ENCODE results near the gene TAS2R20. TPM values are rescaled to one million over a fixed set of nuclear protein-coding genes. Genes with fewer than 3 reads are reported as not detected.

TAS2R20 gene
- total RNA-seq, 2 donors from 2014 or later = 0.27 to 0.94 TPM

GRCh38 chr12:10966314-10966713 is 31.8 kb downstream of the TAS2R20 start:
- intact Hi-C loops (cut with DNase I) = loop anchor here in 1 of 2 donors (10.0 kb wide), 1 partner anchor 228 kb away; no protein-coding TSS in a partner anchor
- DNase-seq (no peak), ATAC-seq (no peak)

DNA sequence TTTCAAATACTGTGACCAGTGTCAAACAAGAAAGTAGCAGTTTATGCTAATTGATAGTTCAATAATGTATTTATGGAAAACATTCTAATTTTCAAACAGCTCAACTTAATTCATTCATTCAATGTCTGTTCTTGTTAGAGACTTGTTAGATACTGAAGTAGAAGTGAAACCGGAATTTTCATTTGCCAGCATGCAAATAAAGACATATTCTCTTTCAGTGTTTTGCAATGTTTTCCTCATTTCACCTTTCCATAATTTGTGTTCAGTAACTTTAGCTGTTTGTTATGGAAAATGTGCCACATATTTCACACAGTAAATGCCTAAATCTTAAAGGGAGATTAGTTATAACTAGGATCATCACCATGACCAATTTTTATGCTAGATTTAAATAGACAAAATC is 32.6 kb downstream of the TAS2R20 start:
- intact Hi-C loops (cut with DNase I) = loop anchor here in 1 of 2 donors (10.0 kb wide), 1 partner anchor 229 kb away; no protein-coding TSS in a partner anchor
- DNase-seq = no peak
- ATAC-seq = no peak

DNA sequence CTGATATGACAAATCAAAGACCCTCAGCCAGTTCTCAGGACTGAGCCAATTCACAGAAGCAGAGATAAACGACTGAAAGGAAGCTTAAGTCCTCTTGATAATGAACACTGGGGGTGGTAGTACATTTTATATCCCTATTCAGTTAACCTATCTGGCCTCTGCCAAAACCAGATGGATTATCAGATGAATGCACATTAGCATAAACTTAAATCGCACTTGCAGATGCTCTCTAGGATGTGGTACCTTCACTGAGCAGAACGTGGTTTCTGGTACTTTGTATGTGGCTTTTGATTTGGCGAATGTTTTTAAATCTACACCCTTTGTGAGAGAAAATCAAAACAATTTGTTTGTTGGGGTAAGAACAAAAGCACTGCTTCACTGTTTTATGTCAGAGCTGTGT is 37.9 kb downstream of the TAS2R20 start:
- ATAC-seq (no peak), DNase-seq (no peak)
- intact Hi-C loops (cut with DNase I) = loop anchor here in 1 of 2 donors (10.0 kb wide), 1 partner anchor 235 kb away; no protein-coding TSS in a partner anchor

DNA sequence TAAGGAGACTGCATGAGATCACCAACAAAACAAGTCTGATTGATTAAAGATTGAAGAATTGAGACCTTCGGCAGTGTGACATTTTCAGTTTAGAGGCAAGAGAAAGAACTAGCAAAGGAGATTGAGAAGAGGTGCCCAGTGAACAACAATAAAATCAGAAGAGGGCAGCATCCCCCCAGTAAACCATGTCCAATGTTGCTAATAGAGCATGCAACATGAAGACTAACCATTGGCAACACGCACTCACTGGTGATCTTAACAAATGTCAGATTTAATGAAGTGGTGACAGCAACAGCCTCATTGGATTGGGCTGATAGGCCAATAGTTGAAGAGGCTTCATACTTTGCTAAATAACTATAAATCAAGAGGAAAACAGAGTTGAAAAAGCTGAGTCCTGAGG is 38.3 kb downstream of the TAS2R20 start:
- intact Hi-C loops (cut with DNase I) = loop anchor here in 1 of 2 donors (10.0 kb wide), 1 partner anchor 235 kb away; no protein-coding TSS in a partner anchor
- ATAC-seq (peak in 1 of 2 donors; percentile 44), DNase-seq (no peak)

DNA sequence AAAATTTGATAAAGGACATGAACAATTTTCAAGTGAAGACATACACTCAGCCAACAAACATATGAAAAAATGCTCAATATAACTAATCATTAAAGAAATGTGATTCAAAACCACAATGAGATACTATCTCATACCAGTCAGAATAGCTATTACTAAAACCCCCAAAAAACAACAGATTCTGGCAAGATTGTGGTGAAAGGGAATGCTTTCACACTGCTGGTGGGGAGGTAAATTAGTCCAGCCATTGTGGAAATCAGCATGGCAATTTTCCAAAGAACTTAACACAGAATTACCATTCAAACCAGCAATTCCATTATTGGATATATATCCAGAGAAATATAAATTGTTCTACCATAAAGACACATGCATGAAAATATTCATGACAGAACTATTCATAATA is 40.4 kb downstream of the TAS2R20 start:
- DNase-seq = no peak

GRCh38 chr12:10956085-10956484 is 42.0 kb downstream of the TAS2R20 start:
- DNase-seq (no peak), ATAC-seq (no peak)
- intact Hi-C loops (cut with DNase I) = no loop called here

More for the DNA sequence above, 40.4 kb downstream of the TAS2R20 start:
- no peak for ATAC-seq
- intact Hi-C loops (cut with DNase I) = no loop called here

GRCh38 chr12:10952645-10953044 is 45.5 kb downstream of the TAS2R20 start:
- no peak for DNase-seq
- ATAC-seq = peak; percentile 68 to 79
- intact Hi-C loops (cut with DNase I) = no loop called here

Other genes with a start within 250 kb of the TAS2R20 start
- not detected for gene TAS2R7, start 195.7 kb downstream of the TAS2R20 start, total RNA-seq
- under 1 TPM in 1 of 2 donors, not detected in 1; 0.26 TPM for gene TAS2R8, start 191.0 kb downstream of the TAS2R20 start, total RNA-seq
- not detected for gene TAS2R9, start 188.1 kb downstream of the TAS2R20 start, total RNA-seq
- under 1 TPM in 1 of 2 donors, not detected in 1; 0.55 TPM for gene TAS2R10, start 171.9 kb downstream of the TAS2R20 start, total RNA-seq
- 1 to 10 TPM in 1 of 2 donors, under 1 TPM in 1; 0.29 to 2.0 TPM for gene PRR4, start 148.8 kb downstream of the TAS2R20 start, total RNA-seq
- 1 to 10 TPM; 3.2 to 9.1 TPM for gene PRH1, start 114.0 kb downstream of the TAS2R20 start, total RNA-seq
- under 1 TPM; 0.41 to 0.44 TPM for gene TAS2R13, start 88.7 kb downstream of the TAS2R20 start, total RNA-seq
- not detected for gene PRH2, start 69.1 kb downstream of the TAS2R20 start, total RNA-seq
- gene TAS2R14, start 59.0 kb downstream of the TAS2R20 start, total RNA-seq = under 1 TPM; 0.88 to 0.94 TPM
- under 1 TPM; 0.29 to 0.84 TPM for gene TAS2R50, start 11.4 kb downstream of the TAS2R20 start, total RNA-seq
- gene TAS2R19, start 24.3 kb upstream of the TAS2R20 start, total RNA-seq = 1 to 10 TPM; 1.2 TPM
- 1 to 10 TPM in 1 of 2 donors, under 1 TPM in 1; 0.68 to 1.3 TPM for gene TAS2R31, start 33.1 kb upstream of the TAS2R20 start, total RNA-seq
- under 1 TPM; 0.50 to 0.81 TPM for gene TAS2R46, start 64.0 kb upstream of the TAS2R20 start, total RNA-seq
- gene TAS2R43, start 94.0 kb upstream of the TAS2R20 start, total RNA-seq = not detected
- 1 to 10 TPM in 1 of 2 donors, under 1 TPM in 1; 0.97 to 1.5 TPM for gene TAS2R30, start 136.3 kb upstream of the TAS2R20 start, total RNA-seq
- 10 to 100 TPM; 14.1 to 18.1 TPM for gene SMIM10L1, start 172.9 kb upstream of the TAS2R20 start, total RNA-seq
- not detected for gene TAS2R42, start 188.6 kb upstream of the TAS2R20 start, total RNA-seq

Measured in left cardiac atrium (tissue), 4 donors.